Sigmoid colon (tissue), 3 donors: ENCODE results near the gene SRC.

Experiments
- CTCF ChIP-seq, 4 experiments: fragments of 450-650 bp in 3 of 4; fragments of 200-600 bp in 1 of 4; IDR thresholded peaks; one replicate each; pipeline ENCODE4 v1.5.1; 2016 to 2019; ENCODE audit warnings: antibody characterized with exemption in 4 of 4, mild to moderate bottlenecking in 3 of 4, moderate library complexity in 2 of 4
- POLR2A ChIP-seq, 2 donors: fragments of 450-650 bp; IDR thresholded peaks; one replicate each; pipeline ENCODE4 v1.6.1; 2016; ENCODE audit warnings: antibody characterized with exemption in 2 of 2, mild to moderate bottlenecking in 2 of 2, moderate library complexity in 2 of 2

- TF ChIP-seq POLR2A (IDR thresholded peaks at IDR 0.05) (no peak), CTCF (IDR thresholded peaks at IDR 0.05) (no peak)
These were observed 34.1 kb upstream of the SRC start for GRCh38 chr20:37311710-37312355.
